ENCODE results near the gene BAZ1A. TPM values are rescaled to one million over a fixed set of nuclear protein-coding genes. Genes with fewer than 3 reads are reported as not detected.

Gene BAZ1A
- total RNA-seq, 1 experiment from 2014 or later = 28.2 TPM

GRCh38 chr14:34913619-34914018, 38.5 kb upstream of the BAZ1A start:
- POLR2A ChIA-PET = no interaction called here
- Mint-ChIP-seq H3K9me3 (no peaks in the 10 kb centered on the region), H3K4me1 (peaks cover 2% of the 10 kb centered on the region; the same call in 1 of the 2 replicates), H3K36me3 (no peaks in the 10 kb centered on the region), H3K4me3 (no peak overlapping the region), H3K27me3 (ENCODE audit: low read depth) (no peaks in the 10 kb centered on the region), H3K27ac (no peak overlapping the region)
- ATAC-seq = no peak
- TF ChIP-seq GABPB1 (CRISPR knock-in tag; IDR thresholded peaks at IDR 0.05) = no peak
- TF ChIP-seq, protein P1, sequence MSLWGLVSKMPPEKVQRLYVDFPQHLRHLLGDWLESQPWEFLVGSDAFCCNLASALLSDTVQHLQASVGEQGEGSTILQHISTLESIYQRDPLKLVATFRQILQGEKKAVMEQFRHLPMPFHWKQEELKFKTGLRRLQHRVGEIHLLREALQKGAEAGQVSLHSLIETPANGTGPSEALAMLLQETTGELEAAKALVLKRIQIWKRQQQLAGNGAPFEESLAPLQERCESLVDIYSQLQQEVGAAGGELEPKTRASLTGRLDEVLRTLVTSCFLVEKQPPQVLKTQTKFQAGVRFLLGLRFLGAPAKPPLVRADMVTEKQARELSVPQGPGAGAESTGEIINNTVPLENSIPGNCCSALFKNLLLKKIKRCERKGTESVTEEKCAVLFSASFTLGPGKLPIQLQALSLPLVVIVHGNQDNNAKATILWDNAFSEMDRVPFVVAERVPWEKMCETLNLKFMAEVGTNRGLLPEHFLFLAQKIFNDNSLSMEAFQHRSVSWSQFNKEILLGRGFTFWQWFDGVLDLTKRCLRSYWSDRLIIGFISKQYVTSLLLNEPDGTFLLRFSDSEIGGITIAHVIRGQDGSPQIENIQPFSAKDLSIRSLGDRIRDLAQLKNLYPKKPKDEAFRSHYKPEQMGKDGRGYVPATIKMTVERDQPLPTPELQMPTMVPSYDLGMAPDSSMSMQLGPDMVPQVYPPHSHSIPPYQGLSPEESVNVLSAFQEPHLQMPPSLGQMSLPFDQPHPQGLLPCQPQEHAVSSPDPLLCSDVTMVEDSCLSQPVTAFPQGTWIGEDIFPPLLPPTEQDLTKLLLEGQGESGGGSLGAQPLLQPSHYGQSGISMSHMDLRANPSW (CRISPR knock-in tag; conservative IDR thresholded peaks at IDR 0.05; ENCODE audit: low read depth) = no peak
- TF ChIP-seq USF2 (CRISPR knock-in tag; IDR thresholded peaks at IDR 0.05) = no peak
- TF ChIP-seq MLX (CRISPR knock-in tag; IDR thresholded peaks at IDR 0.05) = no peak
- no peak for TF ChIP-seq ELF4 (CRISPR knock-in tag; IDR thresholded peaks at IDR 0.05; ENCODE audit: low read depth)
- TF ChIP-seq, protein P2, sequence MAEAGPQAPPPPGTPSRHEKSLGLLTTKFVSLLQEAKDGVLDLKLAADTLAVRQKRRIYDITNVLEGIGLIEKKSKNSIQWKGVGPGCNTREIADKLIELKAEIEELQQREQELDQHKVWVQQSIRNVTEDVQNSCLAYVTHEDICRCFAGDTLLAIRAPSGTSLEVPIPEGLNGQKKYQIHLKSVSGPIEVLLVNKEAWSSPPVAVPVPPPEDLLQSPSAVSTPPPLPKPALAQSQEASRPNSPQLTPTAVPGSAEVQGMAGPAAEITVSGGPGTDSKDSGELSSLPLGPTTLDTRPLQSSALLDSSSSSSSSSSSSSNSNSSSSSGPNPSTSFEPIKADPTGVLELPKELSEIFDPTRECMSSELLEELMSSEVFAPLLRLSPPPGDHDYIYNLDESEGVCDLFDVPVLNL (CRISPR knock-in tag; IDR thresholded peaks at IDR 0.05; ENCODE audit: borderline replicate concordance, low read depth) = no peak
- no peak for TF ChIP-seq CTCF (IDR thresholded peaks at IDR 0.05)
- TF ChIP-seq ZNF263 (CRISPR knock-in tag; IDR thresholded peaks at IDR 0.05; ENCODE audit: low read depth) = no peak
- TF ChIP-seq FOXP1 (CRISPR knock-in tag; IDR thresholded peaks at IDR 0.05; ENCODE audit: borderline replicate concordance) = no peak
- no peak for TF ChIP-seq IRF2 (CRISPR knock-in tag; IDR thresholded peaks at IDR 0.05; ENCODE audit: borderline replicate concordance, low read depth)
- no peak for TF ChIP-seq ATF1 (CRISPR knock-in tag; IDR thresholded peaks at IDR 0.05)
- CTCF ChIA-PET = interaction anchor here (1.5 kb wide), 1 partner anchor 191 kb away, joined by 6 read pairs; no protein-coding TSS in a partner anchor
- DNase-seq (ENCODE audit: low spot score) = no peak

DNA sequence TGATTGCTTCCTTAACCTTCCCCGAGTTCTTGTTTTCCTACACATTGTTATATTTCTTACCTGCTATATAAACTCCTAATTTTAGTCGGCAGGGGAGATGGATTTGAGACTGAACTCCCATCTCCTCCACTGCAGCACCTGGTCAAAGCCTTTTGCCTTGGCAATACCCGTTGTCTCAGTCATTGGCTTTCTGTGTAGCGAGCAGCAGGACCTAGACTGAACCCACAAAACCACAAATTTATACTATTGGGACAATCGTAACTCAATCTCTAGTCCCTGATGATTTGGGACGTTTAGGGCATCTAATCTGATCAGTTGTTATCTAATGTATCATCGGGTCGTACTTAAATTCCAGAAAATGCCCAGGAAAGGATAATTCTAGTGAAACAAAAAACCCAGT, 37.8 kb upstream of the BAZ1A start:
- Mint-ChIP-seq H3K4me1 (peaks cover 2% of the 10 kb centered on the region; the same call in 1 of the 2 replicates), H3K4me3 (no peak overlapping the region), H3K27ac (no peak overlapping the region; the same call in 1 of the 2 replicates), H3K9me3 (no peaks in the 10 kb centered on the region), H3K36me3 (no peaks in the 10 kb centered on the region), H3K27me3 (ENCODE audit: low read depth) (no peaks in the 10 kb centered on the region)
- ATAC-seq (no peak), DNase-seq (ENCODE audit: low spot score) (no peak)
- ChIA-PET CTCF (interaction anchor here (1.5 kb wide), 1 partner anchor 190 kb away, joined by 6 read pairs; no protein-coding TSS in a partner anchor), POLR2A (no interaction called here)
- TF ChIP-seq JAZF1 (CRISPR knock-in tag; IDR thresholded peaks at IDR 0.05) = no peak
- TF ChIP-seq ZNF219 (CRISPR knock-in tag; IDR thresholded peaks at IDR 0.05; ENCODE audit: borderline replicate concordance) = no peak
- TF ChIP-seq CTCF (IDR thresholded peaks at IDR 0.05) = no peak
- TF ChIP-seq ETV6 (CRISPR knock-in tag; IDR thresholded peaks at IDR 0.05) = no peak
- TF ChIP-seq ZNF512 (CRISPR knock-in tag; IDR thresholded peaks at IDR 0.05; ENCODE audit: borderline replicate concordance) = no peak

Measured in WTC11 (cell line).